ENCODE results near the gene SLFNL1.

DNA sequence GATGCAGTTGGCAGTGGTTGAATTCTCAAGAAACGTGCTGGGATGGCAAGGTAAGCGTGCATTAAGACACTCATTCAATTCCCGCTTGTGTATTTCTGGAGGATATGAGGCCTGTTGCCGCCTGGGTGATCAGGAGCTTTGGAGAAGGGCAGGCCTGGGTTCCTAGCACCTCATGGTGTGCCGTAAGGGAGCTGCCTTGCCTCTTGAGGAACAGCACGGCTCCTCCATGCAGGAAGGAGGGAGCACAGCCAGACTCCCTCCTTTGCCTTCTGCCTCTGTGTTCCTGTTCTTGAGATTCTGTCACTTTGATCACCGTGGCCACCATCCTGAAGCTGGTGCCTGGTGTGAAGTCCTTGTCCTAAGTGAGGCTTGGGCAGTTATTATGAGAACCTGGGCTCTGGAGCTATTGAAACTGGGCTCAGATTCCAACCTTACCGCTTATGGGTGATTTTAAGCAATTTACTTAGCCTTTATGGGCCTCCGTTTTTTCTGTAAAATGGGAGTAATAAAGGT lies 18.3 kb downstream of the SLFNL1 start:
- TF ChIP-seq, protein P1, sequence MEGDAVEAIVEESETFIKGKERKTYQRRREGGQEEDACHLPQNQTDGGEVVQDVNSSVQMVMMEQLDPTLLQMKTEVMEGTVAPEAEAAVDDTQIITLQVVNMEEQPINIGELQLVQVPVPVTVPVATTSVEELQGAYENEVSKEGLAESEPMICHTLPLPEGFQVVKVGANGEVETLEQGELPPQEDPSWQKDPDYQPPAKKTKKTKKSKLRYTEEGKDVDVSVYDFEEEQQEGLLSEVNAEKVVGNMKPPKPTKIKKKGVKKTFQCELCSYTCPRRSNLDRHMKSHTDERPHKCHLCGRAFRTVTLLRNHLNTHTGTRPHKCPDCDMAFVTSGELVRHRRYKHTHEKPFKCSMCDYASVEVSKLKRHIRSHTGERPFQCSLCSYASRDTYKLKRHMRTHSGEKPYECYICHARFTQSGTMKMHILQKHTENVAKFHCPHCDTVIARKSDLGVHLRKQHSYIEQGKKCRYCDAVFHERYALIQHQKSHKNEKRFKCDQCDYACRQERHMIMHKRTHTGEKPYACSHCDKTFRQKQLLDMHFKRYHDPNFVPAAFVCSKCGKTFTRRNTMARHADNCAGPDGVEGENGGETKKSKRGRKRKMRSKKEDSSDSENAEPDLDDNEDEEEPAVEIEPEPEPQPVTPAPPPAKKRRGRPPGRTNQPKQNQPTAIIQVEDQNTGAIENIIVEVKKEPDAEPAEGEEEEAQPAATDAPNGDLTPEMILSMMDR (IDR thresholded peaks at IDR 0.05) = no peak
- no peak for TF ChIP-seq POLR2A (IDR thresholded peaks at IDR 0.05)
